Measurements from ENCODE around the gene HNRNPD. TPM values are rescaled to one million over a fixed set of nuclear protein-coding genes. Genes with fewer than 3 reads are reported as not detected.

Gene HNRNPD
- total and polyA plus RNA-seq, 2 of the 13 experiments (the other 11 are each of a cell fraction or from before 2014, with no cell fraction given): 64.0 to 69.7 TPM

DNA sequence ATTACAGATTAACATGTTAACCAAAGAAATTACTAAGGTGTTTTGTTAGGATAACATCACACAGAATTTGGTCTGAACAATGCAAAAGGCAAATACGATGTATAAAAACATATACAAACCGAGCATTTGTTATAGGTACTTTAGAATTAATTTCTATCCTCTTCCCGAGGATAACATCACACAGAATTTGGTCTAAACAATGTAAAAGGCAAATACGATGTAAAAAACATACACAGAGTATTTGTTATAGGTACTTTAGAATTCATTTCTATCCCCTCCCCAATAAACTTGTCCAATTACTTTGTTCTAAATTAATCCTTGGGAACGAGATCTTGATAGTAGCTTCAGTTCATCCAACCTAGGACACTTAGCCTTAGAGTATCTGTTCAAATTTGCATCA, 48.8 kb upstream of the HNRNPD start:
- H3K79me2 ChIP-seq (ENCODE audit: insufficient read depth, low read length): peaks cover 22% of the 10 kb centered on the region
- FAIRE-seq: no peak
- no TSS peak for BruUV-seq (replicated peaks)
- no peak overlapping the region for H2AFZ ChIP-seq (ENCODE audit: low read length)
- no peak for DNase-seq (ENCODE audit: low spot score)
- in situ Hi-C loops (cut with HindIII; ENCODE audit: extremely low pct_ligation_motif_present, low pct_unique_long_range_greater_than_20kb) (no loop called here), intact Hi-C loops (cut with micrococcal nuclease; ENCODE audit: unreplicated experiment) (no loop called here)
- 93% methylated on average over 5 of the region's 5 CpGs for WGBS (ENCODE audit: low lambda C conversion rate)
- CTCF ChIA-PET (ENCODE audit: low intra/inter-chr PET ratio, low total read pairs): no interaction called here
- H3K27ac ChIP-seq (ENCODE audit: extremely low read length, insufficient read depth, low read length): no peak overlapping the region
- no peak overlapping the region for H3K9ac ChIP-seq (ENCODE audit: insufficient read depth, low read depth, low read length)
- TF ChIP-seq, protein P1, sequence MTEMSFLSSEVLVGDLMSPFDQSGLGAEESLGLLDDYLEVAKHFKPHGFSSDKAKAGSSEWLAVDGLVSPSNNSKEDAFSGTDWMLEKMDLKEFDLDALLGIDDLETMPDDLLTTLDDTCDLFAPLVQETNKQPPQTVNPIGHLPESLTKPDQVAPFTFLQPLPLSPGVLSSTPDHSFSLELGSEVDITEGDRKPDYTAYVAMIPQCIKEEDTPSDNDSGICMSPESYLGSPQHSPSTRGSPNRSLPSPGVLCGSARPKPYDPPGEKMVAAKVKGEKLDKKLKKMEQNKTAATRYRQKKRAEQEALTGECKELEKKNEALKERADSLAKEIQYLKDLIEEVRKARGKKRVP (CRISPR knock-in tag; IDR thresholded peaks at IDR 0.05): 0 out of 4 replicates have a peak, but pooled peaks of 1 of the 2 experiments have one; percentile 29
- TF ChIP-seq RBFOX2 (IDR thresholded peaks at IDR 0.05; ENCODE audit: low read depth, low read length): no peak
- ATAC-seq: no peak
- H3K4me2 ChIP-seq (ENCODE audit: low read depth, low read length): no peak overlapping the region
- POLR2A ChIA-PET: interaction anchor here (0.8 to 1.3 kb wide), 2 partner anchors 16 to 49 kb away, joined by 3 read pairs; partner anchors contain the start of gene HNRNPD
- no peaks in the 10 kb centered on the region for H3K9me3 ChIP-seq (ENCODE audit: low read length)
- no peaks in the 10 kb centered on the region for H3K27me3 ChIP-seq (ENCODE audit: control insufficient read depth in 1 of 2, insufficient read depth in 2 of 2, low read length in 2 of 2)
- peaks cover 50% of the 10 kb centered on the region for H4K20me1 ChIP-seq (ENCODE audit: insufficient read depth, low read length)
- no peak overlapping the region for H3K4me3 ChIP-seq (replicated peaks in 1 of 3; ENCODE audit: insufficient read depth in 1 of 3, low read depth in 2 of 3, low read length in 3 of 3)
- peaks cover 26% of the 10 kb centered on the region for H3K4me1 ChIP-seq (ENCODE audit: insufficient read depth, low read length)
- H3K36me3 ChIP-seq (replicated peaks in 1 of 2; ENCODE audit: control insufficient read depth in 1 of 2, insufficient read depth in 2 of 2, low read length in 2 of 2): peaks cover 5 to 29% of the 10 kb centered on the region in 2 experiments; a peak in 4 of 5 replicates

GRCh38 chr4:82421796-82422560, 48.2 kb upstream of the HNRNPD start:
- Histone ChIP-seq H3K79me2 (ENCODE audit: insufficient read depth, low read length) (peaks cover 15% of the 10 kb centered on the region), H3K9me3 (ENCODE audit: low read length) (no peaks in the 10 kb centered on the region), H3K4me2 (ENCODE audit: low read depth, low read length) (no peak overlapping the region), H2AFZ (ENCODE audit: low read length) (no peak overlapping the region), H3K4me1 (ENCODE audit: insufficient read depth, low read length) (peaks cover 24% of the 10 kb centered on the region), H3K4me3 (replicated peaks in 1 of 3; ENCODE audit: insufficient read depth in 1 of 3, low read depth in 2 of 3, low read length in 3 of 3) (no peak overlapping the region), H3K27me3 (ENCODE audit: control insufficient read depth in 1 of 2, insufficient read depth in 2 of 2, low read length in 2 of 2) (no peaks in the 10 kb centered on the region), H3K36me3 (replicated peaks in 1 of 2; ENCODE audit: control insufficient read depth in 1 of 2, insufficient read depth in 2 of 2, low read length in 2 of 2) (peaks cover 5 to 24% of the 10 kb centered on the region in 2 experiments; a peak in 4 of 5 replicates), H3K9ac (ENCODE audit: insufficient read depth, low read depth, low read length) (no peak overlapping the region), H4K20me1 (ENCODE audit: insufficient read depth, low read length) (peaks cover 44% of the 10 kb centered on the region), H3K27ac (ENCODE audit: extremely low read length, insufficient read depth, low read length) (no peak overlapping the region)
- DNase-seq (ENCODE audit: low spot score) (no peak), ATAC-seq (peak; percentile 67), FAIRE-seq (no peak)
- WGBS (ENCODE audit: low lambda C conversion rate): 93% methylated on average over 13 of the region's 13 CpGs
- CTCF ChIA-PET (ENCODE audit: low intra/inter-chr PET ratio, low total read pairs): no interaction called here
- POLR2A ChIA-PET: interaction anchor here (0.8 to 1.3 kb wide), 2 partner anchors 17 to 48 kb away, joined by 3 read pairs; partner anchors contain the start of gene HNRNPD
- intact Hi-C loops (cut with micrococcal nuclease; ENCODE audit: unreplicated experiment): no loop called here
- BruUV-seq (replicated peaks): no TSS peak
- in situ Hi-C loops (cut with HindIII; ENCODE audit: extremely low pct_ligation_motif_present, low pct_unique_long_range_greater_than_20kb): no loop called here
- TF ChIP-seq ZSCAN31 (CRISPR knock-in tag; IDR thresholded peaks at IDR 0.05; ENCODE audit: low read depth) (no peak), PCBP1 (IDR thresholded peaks at IDR 0.05; ENCODE audit: borderline replicate concordance, low read depth, low read length) (no peak), SMARCC2 (IDR thresholded peaks at IDR 0.05) (no peak), RBM22 (optimal IDR thresholded peaks at IDR 0.05; ENCODE audit: low read length) (peak; percentile 92), NAIF1 (CRISPR knock-in tag; IDR thresholded peaks at IDR 0.05; ENCODE audit: borderline replicate concordance) (no peak), IKZF4 (CRISPR knock-in tag; IDR thresholded peaks at IDR 0.05; ENCODE audit: borderline replicate concordance, low read depth, not compliant biosample characterization) (no peak), RAD21 (CRISPR knock-in tag; IDR thresholded peaks at IDR 0.05) (peak; percentile 21; the same call in 1 of the 2 replicates), CBX2 (IDR thresholded peaks at IDR 0.05; ENCODE audit: low read depth, low read length) (no peak), CBX2 (CRISPR knock-in tag; IDR thresholded peaks at IDR 0.05; ENCODE audit: low read depth) (no peak), DNMT1 (CRISPR knock-in tag; IDR thresholded peaks at IDR 0.05) (no peak), ELF1 (CRISPR knock-in tag; IDR thresholded peaks at IDR 0.05) (no peak), ASH2L (IDR thresholded peaks at IDR 0.05; ENCODE audit: insufficient read length, low read depth, low read length) (no peak), KDM2A (CRISPR knock-in tag; IDR thresholded peaks at IDR 0.05; ENCODE audit: borderline replicate concordance, low read depth) (peak; percentile 55; the same call in 1 of the 2 replicates), ZFP90 (CRISPR knock-in tag; IDR thresholded peaks at IDR 0.05; ENCODE audit: borderline replicate concordance) (no peak)
- TF ChIP-seq, protein P1 (CRISPR knock-in tag; IDR thresholded peaks at IDR 0.05): peak in 1 of 2 experiments; percentile 12; a peak in 2 of 4 replicates

Data from HepG2 (cell line).